22Rv1 (cell line): ENCODE data around the gene VGLL4.

Experiments
- H3K27ac ChIP-seq: fragments of 450-650 bp; 2 replicates; pipeline ENCODE4 v1.5.1; 2017
- CTCF ChIP-seq: fragments of 450-650 bp; IDR thresholded peaks from 2 replicates; pipeline ENCODE4 v1.5.1; 2017; ENCODE audit warnings: mild to moderate bottlenecking
- ZFX ChIP-seq: fragments of 450-650 bp; IDR thresholded peaks from 2 replicates; pipeline ENCODE4 v1.6.1; 2017; ENCODE audit warnings: antibody characterized with exemption, borderline replicate concordance

The VGLL4 gene

GRCh38 chr3:11618904-11619303 lies 24.8 kb downstream of the VGLL4 start:
- TF ChIP-seq ZFX = no peak
- TF ChIP-seq CTCF = no peak
- H3K27ac ChIP-seq = no peak overlapping the region

- no peak overlapping the region for H3K27ac ChIP-seq
- no peak for TF ChIP-seq CTCF
- TF ChIP-seq ZFX = no peak
Observed at GRCh38 chr3:11616551-11616950, 27.2 kb downstream of the VGLL4 start.

GRCh38 chr3:11613851-11614487 lies 29.7 kb downstream of the VGLL4 start:
- TF ChIP-seq CTCF (no peak), ZFX (no peak)
- H3K27ac ChIP-seq = no peak overlapping the region

GRCh38 chr3:11613319-11613718 lies 30.4 kb downstream of the VGLL4 start:
- H3K27ac ChIP-seq = no peak overlapping the region
- no peak for TF ChIP-seq CTCF
- TF ChIP-seq ZFX = no peak

- no peak for TF ChIP-seq CTCF
- TF ChIP-seq ZFX = no peak
- no peak overlapping the region for H3K27ac ChIP-seq
Observed at GRCh38 chr3:11612515-11613188, 31.1 kb downstream of the VGLL4 start.

GRCh38 chr3:11611341-11611799 lies 32.3 kb downstream of the VGLL4 start:
- TF ChIP-seq ZFX = no peak
- no peak for TF ChIP-seq CTCF
- no peak overlapping the region for H3K27ac ChIP-seq

GRCh38 chr3:11610700-11611275 lies 32.9 kb downstream of the VGLL4 start:
- TF ChIP-seq ZFX = no peak
- no peak for TF ChIP-seq CTCF
- H3K27ac ChIP-seq = no peak overlapping the region
